Measurements from ENCODE around the gene NUTM2G. TPM values are rescaled to one million over a fixed set of nuclear protein-coding genes. Genes with fewer than 3 reads are reported as not detected.
A peak's percentile ranks its signal among the peaks of the same experiment; 100 is the strongest.
"Not testable (repeated sequence)": the region's sequence is repeated elsewhere in the genome, so short reads cannot be mapped to it uniquely, and the experiment has no call there.

The NUTM2G gene
- total RNA-seq, 1 experiment from 2014 or later = not detected

DNA sequence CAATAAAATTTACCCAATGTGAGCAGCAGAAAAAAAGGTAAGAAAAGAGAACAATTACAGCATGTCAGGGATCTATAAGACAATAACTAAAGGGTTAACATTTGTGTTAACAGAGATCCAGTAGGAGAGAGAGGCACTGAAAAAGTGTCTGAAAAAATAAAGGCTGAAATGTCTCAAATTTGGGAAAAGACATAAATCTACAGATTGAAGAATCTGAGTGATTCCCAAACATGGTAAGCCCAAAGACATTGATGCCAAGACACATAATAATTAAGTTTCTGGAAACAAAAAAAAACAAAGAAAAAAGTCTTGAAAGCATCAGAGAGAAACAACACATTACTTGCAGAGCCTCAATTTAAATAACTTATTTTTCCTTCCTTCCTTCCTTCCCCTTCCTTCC is 43.2 kb upstream of the NUTM2G start:
- H3K4me3 ChIP-seq = no peak overlapping the region
- CTCF ChIA-PET = interaction anchor here (2.5 kb wide), 1 partner anchor 28 kb away, joined by 25 read pairs; no protein-coding TSS in a partner anchor
- DNase-seq = no peak
- H4K20me1 ChIP-seq (ENCODE audit: insufficient read depth) = no peaks in the 10 kb centered on the region
- H3K79me2 ChIP-seq (ENCODE audit: low read depth) = no peaks in the 10 kb centered on the region
- no peak overlapping the region for H3K4me2 ChIP-seq
- TF ChIP-seq, protein P1, sequence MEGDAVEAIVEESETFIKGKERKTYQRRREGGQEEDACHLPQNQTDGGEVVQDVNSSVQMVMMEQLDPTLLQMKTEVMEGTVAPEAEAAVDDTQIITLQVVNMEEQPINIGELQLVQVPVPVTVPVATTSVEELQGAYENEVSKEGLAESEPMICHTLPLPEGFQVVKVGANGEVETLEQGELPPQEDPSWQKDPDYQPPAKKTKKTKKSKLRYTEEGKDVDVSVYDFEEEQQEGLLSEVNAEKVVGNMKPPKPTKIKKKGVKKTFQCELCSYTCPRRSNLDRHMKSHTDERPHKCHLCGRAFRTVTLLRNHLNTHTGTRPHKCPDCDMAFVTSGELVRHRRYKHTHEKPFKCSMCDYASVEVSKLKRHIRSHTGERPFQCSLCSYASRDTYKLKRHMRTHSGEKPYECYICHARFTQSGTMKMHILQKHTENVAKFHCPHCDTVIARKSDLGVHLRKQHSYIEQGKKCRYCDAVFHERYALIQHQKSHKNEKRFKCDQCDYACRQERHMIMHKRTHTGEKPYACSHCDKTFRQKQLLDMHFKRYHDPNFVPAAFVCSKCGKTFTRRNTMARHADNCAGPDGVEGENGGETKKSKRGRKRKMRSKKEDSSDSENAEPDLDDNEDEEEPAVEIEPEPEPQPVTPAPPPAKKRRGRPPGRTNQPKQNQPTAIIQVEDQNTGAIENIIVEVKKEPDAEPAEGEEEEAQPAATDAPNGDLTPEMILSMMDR (conservative IDR thresholded peaks at IDR 0.05) = no peak
- TF ChIP-seq EZH2 (IDR thresholded peaks at IDR 0.05; ENCODE audit: low read depth) = no peak
- peak overlapping the region; percentile 74 for H3K27ac ChIP-seq
- no peak overlapping the region for H2AFZ ChIP-seq
- no TSS peak for BruUV-seq (replicated peaks)
- H3K4me1 ChIP-seq (replicated peaks; ENCODE audit: insufficient read depth) = peaks cover 30% of the 10 kb centered on the region
- peaks cover 2% of the 10 kb centered on the region; the same call in 1 of the 2 replicates for H3K9me3 ChIP-seq (ENCODE audit: insufficient read depth, low read depth)
- POLR2A ChIA-PET (ENCODE audit: unreplicated experiment) = no interaction called here
- H3F3A ChIP-seq (ENCODE audit: insufficient read depth, low read depth) = peaks cover 23% of the 10 kb centered on the region
- no peaks in the 10 kb centered on the region for H3K9me2 ChIP-seq (ENCODE audit: insufficient read depth)
- intact Hi-C loops (cut with micrococcal nuclease; ENCODE audit: unreplicated experiment) = no loop called here
- no peaks in the 10 kb centered on the region; the same call in 1 of the 2 replicates for H3K36me3 ChIP-seq (ENCODE audit: low read depth)
- H3K27me3 ChIP-seq (ENCODE audit: insufficient read depth, low read depth) = no peaks in the 10 kb centered on the region

DNA sequence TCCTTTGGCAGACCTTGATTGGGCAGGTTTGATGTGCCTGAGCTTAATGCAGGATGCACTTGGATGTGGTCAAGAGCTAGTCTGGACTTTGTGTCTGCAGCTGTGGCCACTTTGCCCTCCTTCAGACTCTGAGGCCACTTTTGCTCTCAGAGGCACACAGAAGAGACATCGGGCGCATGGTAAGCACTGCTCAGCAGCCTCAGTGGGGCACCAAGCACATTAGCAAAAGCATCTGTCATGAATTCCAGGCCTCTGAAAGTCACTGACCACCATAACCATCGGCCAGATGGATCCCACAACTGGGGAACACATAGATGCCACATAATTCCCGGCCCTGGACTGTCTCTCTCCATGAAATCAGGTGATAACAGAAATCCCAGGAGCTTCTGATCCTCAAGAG is 40.1 kb upstream of the NUTM2G start:
- no TSS peak for BruUV-seq (replicated peaks)
- POLR2A ChIA-PET (ENCODE audit: unreplicated experiment) = no interaction called here
- intact Hi-C loops (cut with micrococcal nuclease; ENCODE audit: unreplicated experiment) = no loop called here

DNA sequence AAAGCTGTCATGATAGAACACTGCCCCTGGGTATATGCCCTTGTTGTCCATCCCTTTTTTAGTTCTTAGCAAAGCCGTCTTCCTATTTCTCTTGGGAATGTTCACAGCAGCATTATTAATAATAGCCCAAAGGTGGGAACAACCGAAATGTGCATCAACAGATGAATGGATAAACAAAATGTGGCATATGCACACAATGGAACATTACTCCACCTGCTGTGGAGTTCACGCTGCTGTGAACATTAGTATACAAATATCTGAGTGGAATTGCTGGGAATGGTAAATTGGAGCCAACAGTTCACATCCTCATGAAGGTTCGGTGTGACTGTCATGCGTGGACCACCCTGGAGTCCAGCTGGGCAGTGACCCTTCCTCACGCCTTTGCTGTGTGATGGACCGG is 36.5 kb upstream of the NUTM2G start:
- POLR2A ChIA-PET (ENCODE audit: unreplicated experiment) = no interaction called here
- Histone ChIP-seq H3K36me3 (ENCODE audit: low read depth) (no peaks in the 10 kb centered on the region), H3K4me2 (no peak overlapping the region), H3K27me3 (ENCODE audit: insufficient read depth, low read depth) (no peaks in the 10 kb centered on the region), H3K4me3 (no peak overlapping the region), H3K9me2 (ENCODE audit: insufficient read depth) (no peaks in the 10 kb centered on the region), H3K4me1 (replicated peaks; ENCODE audit: insufficient read depth) (no peaks in the 10 kb centered on the region), H3K79me2 (ENCODE audit: low read depth) (no peaks in the 10 kb centered on the region), H4K20me1 (ENCODE audit: insufficient read depth) (no peaks in the 10 kb centered on the region), H3F3A (ENCODE audit: insufficient read depth, low read depth) (peaks cover 3% of the 10 kb centered on the region; the same call in 1 of the 2 replicates), H3K27ac (no peak overlapping the region), H3K9me3 (ENCODE audit: insufficient read depth, low read depth) (0 out of 2 replicates have a peak, but pooled peaks cover 2% of the 10 kb centered on the region), H2AFZ (no peak overlapping the region)
- TF ChIP-seq, protein P1 (conservative IDR thresholded peaks at IDR 0.05) = no peak
- TF ChIP-seq EZH2 (IDR thresholded peaks at IDR 0.05; ENCODE audit: low read depth) = no peak
- intact Hi-C loops (cut with micrococcal nuclease; ENCODE audit: unreplicated experiment) = no loop called here
- CTCF ChIA-PET = no interaction called here
- DNase-seq = no peak
- BruUV-seq (replicated peaks) = no TSS peak

More for the DNA sequence above, 40.1 kb upstream of the NUTM2G start:
- H3K27me3 ChIP-seq (ENCODE audit: insufficient read depth, low read depth) = no peaks in the 10 kb centered on the region
- no peak for DNase-seq
- no peaks in the 10 kb centered on the region for H3K9me2 ChIP-seq (ENCODE audit: insufficient read depth)
- H3K79me2 ChIP-seq (ENCODE audit: low read depth) = no peaks in the 10 kb centered on the region
- H3K36me3 ChIP-seq (ENCODE audit: low read depth) = no peaks in the 10 kb centered on the region; the same call in 1 of the 2 replicates
- H3K4me2 ChIP-seq = no peak overlapping the region
- no peaks in the 10 kb centered on the region for H4K20me1 ChIP-seq (ENCODE audit: insufficient read depth)
- no peak overlapping the region for H3K4me3 ChIP-seq
- H2AFZ ChIP-seq = no peak overlapping the region
- TF ChIP-seq, protein P1 (conservative IDR thresholded peaks at IDR 0.05) = no peak
- H3F3A ChIP-seq (ENCODE audit: insufficient read depth, low read depth) = peaks cover 19% of the 10 kb centered on the region
- H3K27ac ChIP-seq = no peak overlapping the region
- CTCF ChIA-PET = no interaction called here
- H3K4me1 ChIP-seq (replicated peaks; ENCODE audit: insufficient read depth) = peaks cover 19% of the 10 kb centered on the region
- peaks cover 2% of the 10 kb centered on the region; the same call in 1 of the 2 replicates for H3K9me3 ChIP-seq (ENCODE audit: insufficient read depth, low read depth)

DNA sequence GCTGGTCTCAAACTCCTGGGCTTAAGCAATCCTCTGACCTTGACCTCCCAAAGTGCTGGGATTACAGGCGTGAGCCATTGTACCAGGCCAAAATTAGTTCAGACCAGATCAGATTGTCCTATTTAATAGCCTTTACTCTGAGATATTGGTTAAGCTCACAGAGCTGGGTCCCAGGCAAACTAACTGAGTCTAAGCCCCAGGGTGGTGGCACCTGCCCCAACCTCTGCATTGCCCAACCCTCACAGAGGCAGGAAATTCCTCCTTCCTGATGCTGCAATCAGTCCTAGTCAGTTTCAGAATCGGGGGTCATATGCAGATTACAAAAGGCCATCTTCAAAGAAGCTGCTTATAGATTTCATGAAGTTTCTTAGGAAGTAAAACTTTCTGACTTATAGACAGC is 28.6 kb upstream of the NUTM2G start:
- DNase-seq; H3F3A ChIP-seq (ENCODE audit: insufficient read depth, low read depth); BruUV-seq (replicated peaks); CTCF ChIA-PET; H3K9me3 ChIP-seq (ENCODE audit: insufficient read depth, low read depth); H2AFZ ChIP-seq; H4K20me1 ChIP-seq (ENCODE audit: insufficient read depth); H3K4me3 ChIP-seq; POLR2A ChIA-PET (ENCODE audit: unreplicated experiment); H3K4me2 ChIP-seq; intact Hi-C loops (cut with micrococcal nuclease; ENCODE audit: unreplicated experiment); H3K27me3 ChIP-seq (ENCODE audit: insufficient read depth, low read depth); H3K79me2 ChIP-seq (ENCODE audit: low read depth); H3K4me1 ChIP-seq (replicated peaks; ENCODE audit: insufficient read depth); H3K36me3 ChIP-seq (ENCODE audit: low read depth); H3K27ac ChIP-seq; H3K9me2 ChIP-seq (ENCODE audit: insufficient read depth): not testable (repeated sequence)

DNA sequence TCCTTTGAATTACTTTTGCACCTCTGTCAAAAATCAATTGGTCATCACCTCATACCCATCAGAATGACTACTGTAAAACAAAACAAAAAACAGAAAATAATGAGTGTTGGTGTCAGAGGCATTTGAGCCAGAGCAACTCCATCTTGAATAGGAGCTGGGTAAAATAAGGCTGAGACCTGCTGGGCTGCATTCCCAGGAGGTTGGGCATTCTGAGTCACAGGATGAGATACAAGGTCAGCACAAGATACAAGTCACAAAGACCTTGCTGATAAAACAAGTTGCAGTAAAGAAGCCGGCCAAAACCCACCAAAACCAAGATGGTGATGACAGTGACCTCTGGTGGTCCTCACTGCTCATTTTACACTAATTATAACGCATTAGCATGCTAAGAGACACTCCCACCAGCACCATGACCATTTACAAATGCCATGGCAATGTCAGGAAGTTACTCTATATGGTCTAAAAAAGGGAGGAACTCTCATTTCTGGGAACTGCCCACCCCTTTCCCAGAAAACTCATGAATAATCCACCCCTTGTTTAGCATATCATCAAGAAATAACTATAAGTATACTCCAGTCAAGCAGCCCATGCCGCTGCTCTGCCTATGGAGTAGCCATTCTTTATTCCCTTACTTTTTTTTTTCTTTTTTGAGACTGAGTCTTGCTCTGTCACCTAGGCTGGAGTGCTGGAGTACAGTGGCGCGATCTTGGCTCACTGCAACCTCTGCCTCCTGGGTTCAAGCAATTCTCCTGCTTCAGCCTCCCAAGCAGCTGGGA is 23.5 kb upstream of the NUTM2G start:
- H3K4me3 ChIP-seq; DNase-seq; H2AFZ ChIP-seq; H3K79me2 ChIP-seq (ENCODE audit: low read depth); H3K9me3 ChIP-seq (ENCODE audit: insufficient read depth, low read depth); H4K20me1 ChIP-seq (ENCODE audit: insufficient read depth); POLR2A ChIA-PET (ENCODE audit: unreplicated experiment); CTCF ChIA-PET; BruUV-seq (replicated peaks); H3K4me2 ChIP-seq; H3K9me2 ChIP-seq (ENCODE audit: insufficient read depth); H3F3A ChIP-seq (ENCODE audit: insufficient read depth, low read depth); intact Hi-C loops (cut with micrococcal nuclease; ENCODE audit: unreplicated experiment); H3K36me3 ChIP-seq (ENCODE audit: low read depth); H3K4me1 ChIP-seq (replicated peaks; ENCODE audit: insufficient read depth); H3K27me3 ChIP-seq (ENCODE audit: insufficient read depth, low read depth): not testable (repeated sequence)
- H3K27ac ChIP-seq = 0 out of 2 replicates have a peak overlapping the region, but pooled peaks have one; percentile 9

Data from PC-9 (cell line).